Measurements from ENCODE around the gene NGB. TPM values are rescaled to one million over a fixed set of nuclear protein-coding genes. Genes with fewer than 3 reads are reported as not detected.

NGB gene
- total RNA-seq, 2 experiments from 2014 or later: not detected

DNA sequence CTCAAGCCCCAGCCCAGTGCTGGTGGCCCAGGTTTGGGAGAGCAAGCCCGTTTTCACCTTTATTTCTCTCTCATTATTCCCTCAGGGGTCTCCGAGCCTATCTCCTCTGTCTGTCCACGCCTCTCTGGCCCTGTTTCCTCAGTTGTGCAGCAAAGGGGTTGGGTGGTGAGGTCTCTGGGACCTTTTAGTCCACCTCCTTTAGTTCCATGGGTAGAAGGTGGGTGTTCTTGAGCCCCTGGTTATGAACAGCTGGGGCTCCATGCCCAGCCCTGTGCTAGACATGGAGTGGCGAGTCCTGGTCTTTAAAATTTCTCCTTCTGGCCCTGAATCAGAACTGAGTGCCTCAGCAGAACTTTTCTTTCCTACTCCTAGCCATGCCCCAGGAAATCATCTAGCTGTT, 1.3 kb upstream of the NGB start:
- Mint-ChIP-seq H3K27me3 (peaks cover 30% of the 10 kb centered on the region), H3K36me3 (ENCODE audit: low read depth) (no peaks in the 10 kb centered on the region), H3K27ac (no peak overlapping the region), H3K9me3 (peaks cover 2% of the 10 kb centered on the region), H3K4me3 (no peak overlapping the region), H3K4me1 (ENCODE audit: low read depth) (no peaks in the 10 kb centered on the region)
- no peak for DNase-seq
- POLR2A ChIA-PET: no interaction called here
- no peak for ATAC-seq
- intact Hi-C loops (cut with micrococcal nuclease): no loop called here
- TF ChIP-seq, protein P1, sequence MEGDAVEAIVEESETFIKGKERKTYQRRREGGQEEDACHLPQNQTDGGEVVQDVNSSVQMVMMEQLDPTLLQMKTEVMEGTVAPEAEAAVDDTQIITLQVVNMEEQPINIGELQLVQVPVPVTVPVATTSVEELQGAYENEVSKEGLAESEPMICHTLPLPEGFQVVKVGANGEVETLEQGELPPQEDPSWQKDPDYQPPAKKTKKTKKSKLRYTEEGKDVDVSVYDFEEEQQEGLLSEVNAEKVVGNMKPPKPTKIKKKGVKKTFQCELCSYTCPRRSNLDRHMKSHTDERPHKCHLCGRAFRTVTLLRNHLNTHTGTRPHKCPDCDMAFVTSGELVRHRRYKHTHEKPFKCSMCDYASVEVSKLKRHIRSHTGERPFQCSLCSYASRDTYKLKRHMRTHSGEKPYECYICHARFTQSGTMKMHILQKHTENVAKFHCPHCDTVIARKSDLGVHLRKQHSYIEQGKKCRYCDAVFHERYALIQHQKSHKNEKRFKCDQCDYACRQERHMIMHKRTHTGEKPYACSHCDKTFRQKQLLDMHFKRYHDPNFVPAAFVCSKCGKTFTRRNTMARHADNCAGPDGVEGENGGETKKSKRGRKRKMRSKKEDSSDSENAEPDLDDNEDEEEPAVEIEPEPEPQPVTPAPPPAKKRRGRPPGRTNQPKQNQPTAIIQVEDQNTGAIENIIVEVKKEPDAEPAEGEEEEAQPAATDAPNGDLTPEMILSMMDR (IDR thresholded peaks at IDR 0.05): no peak
- CTCF ChIA-PET: interaction anchor here (1.2 kb wide), 1 partner anchor 44 kb away, joined by 4 read pairs; no protein-coding TSS in a partner anchor

DNA sequence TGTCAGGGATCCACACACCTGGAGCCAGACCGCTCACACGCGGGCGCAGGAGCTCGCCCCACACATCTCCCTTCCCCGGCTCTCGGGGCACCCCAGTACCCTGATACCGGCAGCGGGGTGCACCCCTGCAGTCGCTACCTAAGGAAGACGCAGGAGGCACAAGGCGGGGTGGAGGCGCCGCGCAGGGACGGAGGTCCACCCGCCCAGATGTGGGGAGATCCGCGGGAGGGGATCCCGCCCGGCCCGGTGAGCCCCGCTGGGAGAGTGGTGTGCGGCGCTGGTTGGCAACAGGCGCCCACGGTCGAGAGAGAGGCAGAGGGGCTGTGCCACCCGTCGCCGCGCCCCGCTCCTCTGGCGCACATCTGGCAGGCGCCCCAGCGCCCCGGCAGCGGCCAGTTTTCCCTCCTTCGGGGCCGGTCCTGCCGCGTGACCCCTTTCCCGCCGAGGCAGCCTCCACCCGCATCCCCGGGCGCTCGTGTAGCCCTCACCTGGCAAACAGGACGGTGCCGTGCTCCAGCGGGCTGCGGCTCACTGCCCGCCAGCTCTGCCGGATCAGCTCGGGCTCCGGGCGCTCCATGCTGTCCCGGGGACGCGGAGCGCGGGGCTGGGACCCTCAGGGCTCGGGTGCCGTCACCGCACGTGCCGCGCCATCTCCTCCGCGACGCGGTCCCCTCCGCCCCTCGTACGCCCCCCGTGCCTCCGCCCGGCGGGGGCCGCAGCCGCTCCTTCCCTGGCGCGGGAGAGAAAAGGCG, 469 bp downstream of the NGB start:
- TF ChIP-seq, protein P1 (IDR thresholded peaks at IDR 0.05): no peak
- H3K9me3 Mint-ChIP-seq: peaks cover 2% of the 10 kb centered on the region

DNA sequence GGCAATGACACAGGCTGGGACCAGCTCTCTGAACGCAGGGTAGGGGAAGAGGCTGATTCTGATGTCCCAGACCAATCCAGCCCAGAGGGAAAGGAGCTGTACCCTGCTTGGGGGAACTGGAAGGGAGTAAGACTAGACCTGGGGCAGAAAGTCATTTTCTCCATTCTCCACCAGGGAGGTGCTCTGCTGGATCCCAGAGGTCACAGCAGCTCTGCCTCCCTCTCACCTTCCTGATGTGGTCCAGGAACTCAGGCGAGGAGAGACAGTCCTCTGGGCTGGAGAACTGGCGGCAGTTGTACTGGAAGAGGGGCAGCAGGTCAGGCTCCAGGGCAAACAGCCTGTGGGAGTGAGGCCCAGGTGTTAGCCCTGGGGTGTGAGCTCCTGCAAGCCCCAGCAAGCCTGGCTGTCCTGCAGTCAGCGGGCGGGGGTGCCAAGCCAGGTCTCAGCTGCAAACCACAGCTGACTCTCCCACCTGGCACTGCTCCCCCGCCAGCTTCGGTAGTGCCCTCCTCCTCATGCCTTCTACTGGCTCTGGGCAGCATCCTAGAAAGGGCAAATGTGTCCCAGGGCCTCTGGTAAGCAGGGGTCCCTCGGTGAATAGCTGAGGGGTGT, 1.9 kb downstream of the NGB start:
- ChIA-PET CTCF (interaction anchor here (1.8 kb wide), 1 partner anchor 47 kb away, joined by 8 read pairs; no protein-coding TSS in a partner anchor), POLR2A (interaction anchor here (0.6 to 0.9 kb wide), 2 partner anchors 134 to 158 kb away, joined by 3 read pairs; no protein-coding TSS in a partner anchor)
- TF ChIP-seq, protein P1 (IDR thresholded peaks at IDR 0.05): no peak
- Mint-ChIP-seq H3K4me3 (no peak overlapping the region), H3K9me3 (peaks cover 2% of the 10 kb centered on the region), H3K27ac (no peak overlapping the region), H3K4me1 (ENCODE audit: low read depth) (no peaks in the 10 kb centered on the region), H3K27me3 (peaks cover 30% of the 10 kb centered on the region), H3K36me3 (ENCODE audit: low read depth) (no peaks in the 10 kb centered on the region)
- no peak for ATAC-seq
- intact Hi-C loops (cut with micrococcal nuclease): no loop called here
- no peak for DNase-seq

More for the DNA sequence above, 469 bp downstream of the NGB start:
- ATAC-seq (no peak), DNase-seq (no peak)
- Mint-ChIP-seq H3K4me1 (ENCODE audit: low read depth) (no peaks in the 10 kb centered on the region), H3K4me3 (no peak overlapping the region), H3K27me3 (peaks cover 30% of the 10 kb centered on the region), H3K27ac (no peak overlapping the region), H3K36me3 (ENCODE audit: low read depth) (no peaks in the 10 kb centered on the region)
- intact Hi-C loops (cut with micrococcal nuclease): no loop called here
- CTCF ChIA-PET: no interaction called here
- POLR2A ChIA-PET: no interaction called here

DNA sequence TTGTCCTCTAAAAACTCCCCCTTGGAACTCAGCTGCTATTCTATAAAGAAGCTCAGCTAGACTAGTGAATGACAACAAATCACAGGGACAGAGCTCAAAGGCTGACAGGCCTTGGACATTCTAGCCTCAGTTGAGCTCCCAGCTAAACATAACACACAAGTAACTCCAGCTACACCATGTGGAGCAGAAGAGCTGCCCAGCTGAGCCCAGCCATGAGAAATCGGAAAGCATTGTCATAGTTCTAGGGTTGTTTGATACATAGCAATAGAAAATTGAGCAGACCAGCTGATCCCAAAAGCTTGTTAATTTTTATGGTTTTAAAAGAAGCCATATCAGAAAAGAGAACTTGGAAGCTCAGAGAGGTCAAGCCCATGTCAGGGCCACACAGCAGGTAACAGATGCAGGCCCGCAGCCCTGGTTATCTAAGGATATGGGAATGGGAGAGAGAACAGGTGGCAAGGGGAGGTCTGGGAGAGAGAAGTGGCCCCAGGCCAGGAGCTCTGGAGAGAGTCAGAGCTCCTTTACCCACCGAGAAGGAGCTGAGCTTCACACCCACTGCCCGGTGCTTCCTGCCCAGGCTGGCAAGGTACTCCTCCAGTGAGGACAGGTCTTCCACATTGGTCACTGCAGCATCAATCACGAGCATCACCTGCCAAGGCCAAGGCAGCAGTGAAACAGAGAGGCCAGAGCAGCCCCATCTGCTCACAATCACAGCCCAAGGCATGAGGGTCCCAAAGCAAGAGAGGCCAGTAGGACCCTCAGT, 2.9 kb downstream of the NGB start:
- Mint-ChIP-seq H3K4me3 (no peak overlapping the region), H3K4me1 (ENCODE audit: low read depth) (no peaks in the 10 kb centered on the region), H3K9me3 (peaks cover 2% of the 10 kb centered on the region), H3K27ac (no peak overlapping the region), H3K36me3 (ENCODE audit: low read depth) (no peaks in the 10 kb centered on the region), H3K27me3 (peaks cover 30% of the 10 kb centered on the region)
- DNase-seq (no peak), ATAC-seq (no peak)
- ChIA-PET CTCF (interaction anchor here (1.1 to 1.8 kb wide), 2 partner anchors 48 to 115 kb away, joined by 6 to 8 read pairs; no protein-coding TSS in a partner anchor), POLR2A (interaction anchor here (1.0 kb wide), 1 partner anchor 30 kb away, joined by 3 read pairs; no protein-coding TSS in a partner anchor)
- TF ChIP-seq, protein P1 (IDR thresholded peaks at IDR 0.05): no peak
- intact Hi-C loops (cut with micrococcal nuclease): no loop called here

All from activated CD8-positive, alpha-beta T cell treated with anti-CD3 and anti-CD28 coated beads for 36 hours (primary cell).